Sigmoid colon (tissue), 3 donors: Measurements from ENCODE around the gene HPCAL1.

ENCODE experiments used
- POLR2A ChIP-seq, 2 donors: fragments of 450-650 bp; IDR thresholded peaks; one replicate each; pipeline ENCODE4 v1.6.1; 2016; ENCODE audit warnings: antibody characterized with exemption in 2 of 2, mild to moderate bottlenecking in 2 of 2, moderate library complexity in 2 of 2
- TF ChIP-seq, protein P1 (sequence below), 4 experiments: fragments of 450-650 bp in 3 of 4; fragments of 200-600 bp in 1 of 4; IDR thresholded peaks; one replicate each; pipeline ENCODE4 v1.5.1; 2016 to 2019; ENCODE audit warnings: antibody characterized with exemption in 4 of 4, mild to moderate bottlenecking in 3 of 4, moderate library complexity in 2 of 4

DNA sequence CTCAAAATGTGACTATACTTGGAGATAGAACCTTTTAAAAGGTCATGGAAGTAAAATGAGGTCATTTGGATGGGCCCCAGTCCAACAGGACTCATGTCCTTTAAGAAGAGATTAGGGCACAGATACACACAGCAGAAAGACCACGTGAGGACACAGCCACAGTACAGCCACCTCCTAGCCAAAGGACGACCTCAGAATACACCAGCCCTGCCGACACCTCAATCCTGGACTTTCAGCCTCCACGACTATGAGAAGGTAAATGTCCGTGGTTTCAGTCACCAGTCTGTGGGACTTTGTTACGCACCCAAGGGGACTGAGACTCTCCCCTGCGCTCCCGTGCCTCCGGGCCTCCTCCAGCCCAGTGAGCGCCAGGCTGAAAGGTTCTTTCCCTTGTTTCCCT lies 30.2 kb upstream of the HPCAL1 start:
- TF ChIP-seq, protein P1, sequence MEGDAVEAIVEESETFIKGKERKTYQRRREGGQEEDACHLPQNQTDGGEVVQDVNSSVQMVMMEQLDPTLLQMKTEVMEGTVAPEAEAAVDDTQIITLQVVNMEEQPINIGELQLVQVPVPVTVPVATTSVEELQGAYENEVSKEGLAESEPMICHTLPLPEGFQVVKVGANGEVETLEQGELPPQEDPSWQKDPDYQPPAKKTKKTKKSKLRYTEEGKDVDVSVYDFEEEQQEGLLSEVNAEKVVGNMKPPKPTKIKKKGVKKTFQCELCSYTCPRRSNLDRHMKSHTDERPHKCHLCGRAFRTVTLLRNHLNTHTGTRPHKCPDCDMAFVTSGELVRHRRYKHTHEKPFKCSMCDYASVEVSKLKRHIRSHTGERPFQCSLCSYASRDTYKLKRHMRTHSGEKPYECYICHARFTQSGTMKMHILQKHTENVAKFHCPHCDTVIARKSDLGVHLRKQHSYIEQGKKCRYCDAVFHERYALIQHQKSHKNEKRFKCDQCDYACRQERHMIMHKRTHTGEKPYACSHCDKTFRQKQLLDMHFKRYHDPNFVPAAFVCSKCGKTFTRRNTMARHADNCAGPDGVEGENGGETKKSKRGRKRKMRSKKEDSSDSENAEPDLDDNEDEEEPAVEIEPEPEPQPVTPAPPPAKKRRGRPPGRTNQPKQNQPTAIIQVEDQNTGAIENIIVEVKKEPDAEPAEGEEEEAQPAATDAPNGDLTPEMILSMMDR (IDR thresholded peaks at IDR 0.05), result no peak
- no peak for TF ChIP-seq POLR2A (IDR thresholded peaks at IDR 0.05)
